Trophoblast cell (in vitro differentiated cells and primary cell): Measurements from ENCODE around the gene F13B.

Source experiments
- DNase-seq, 2 donors: peaks; one replicate each; pipeline ENCODE4 v3.0.0-alpha.2; 2016
- H2AFZ ChIP-seq: 2 replicates; pipeline ENCODE4 v1.6.1; 2013; ENCODE audit warnings: low read length, moderate library complexity, mild to moderate bottlenecking; ENCODE audit not compliant: insufficient read depth, poor library complexity
- H2AK5ac ChIP-seq: 2 replicates; pipeline ENCODE4 v1.6.1; 2013; ENCODE audit warnings: mild to moderate bottlenecking, low read length
- H2BK120ac ChIP-seq: 2 replicates; pipeline ENCODE4 v1.6.1; 2013; ENCODE audit warnings: low read length, mild to moderate bottlenecking, moderate library complexity; ENCODE audit not compliant: insufficient read depth, poor library complexity
- H2BK12ac ChIP-seq: 2 replicates; pipeline ENCODE4 v1.6.1; 2013; ENCODE audit warnings: mild to moderate bottlenecking, low read length, moderate library complexity
- H2BK5ac ChIP-seq: 2 replicates; pipeline ENCODE4 v1.6.1; 2013; ENCODE audit warnings: low read length, low read depth, moderate library complexity, mild to moderate bottlenecking; ENCODE audit not compliant: poor library complexity
- H3K14ac ChIP-seq: 2 replicates; pipeline ENCODE4 v1.6.1; 2013; ENCODE audit warnings: mild to moderate bottlenecking, low read length
- H3K18ac ChIP-seq: 2 replicates; pipeline ENCODE4 v1.6.1; 2013; ENCODE audit warnings: mild to moderate bottlenecking, low read length
- H3K23ac ChIP-seq: 2 replicates; pipeline ENCODE4 v1.6.1; 2013; ENCODE audit warnings: low read length
- H3K27ac ChIP-seq: 2 replicates; pipeline ENCODE4 v1.5.1; 2013; ENCODE audit warnings: low read depth, mild to moderate bottlenecking, inconsistent platforms, low read length, moderate library complexity
- H3K27me3 ChIP-seq: 2 replicates; pipeline ENCODE4 v1.6.1; 2013; ENCODE audit warnings: inconsistent platforms, mild to moderate bottlenecking, low read length, moderate library complexity; ENCODE audit not compliant: insufficient read depth
- H3K36me3 ChIP-seq, 2 experiments: 1 replicate in 1 of 2; 2 replicates in 1 of 2; pipeline ENCODE4 v1.6.1; 2013; ENCODE audit warnings: low read length in 2 of 2, mild to moderate bottlenecking in 2 of 2, moderate library complexity in 1 of 2; ENCODE audit not compliant: insufficient read depth in 2 of 2, control insufficient read depth in 1 of 2
- H3K4ac ChIP-seq: 2 replicates; pipeline ENCODE4 v1.6.1; 2013; ENCODE audit warnings: low read depth, mild to moderate bottlenecking, low read length, moderate library complexity
- H3K4me1 ChIP-seq, 2 experiments: 1 replicate in 1 of 2; 2 replicates in 1 of 2; pipeline ENCODE4 v1.6.1; 2013; ENCODE audit warnings: low read length in 2 of 2, mild to moderate bottlenecking in 2 of 2, moderate library complexity in 1 of 2; ENCODE audit not compliant: insufficient read depth in 2 of 2, control insufficient read depth in 1 of 2
- H3K4me2 ChIP-seq: 2 replicates; pipeline ENCODE4 v1.6.1; 2013; ENCODE audit warnings: inconsistent platforms, mild to moderate bottlenecking, low read length, moderate library complexity
- H3K4me3 ChIP-seq: 2 replicates; pipeline ENCODE4 v1.5.1; 2013; ENCODE audit warnings: mild to moderate bottlenecking, low read depth, low read length, inconsistent platforms
- H3K79me1 ChIP-seq: one replicate; pipeline ENCODE4 v1.6.1; 2013; ENCODE audit warnings: low read length
- H3K79me2 ChIP-seq: 2 replicates; pipeline ENCODE4 v1.6.1; 2013; ENCODE audit warnings: low read length, mild to moderate bottlenecking; ENCODE audit not compliant: control insufficient read depth, insufficient read depth, poor library complexity
- H3K9ac ChIP-seq: 2 replicates; pipeline ENCODE4 v1.6.1; 2013; ENCODE audit warnings: mild to moderate bottlenecking, low read length
- H3K9me3 ChIP-seq: 2 replicates; pipeline ENCODE4 v1.6.1; 2013; ENCODE audit warnings: low read depth, mild to moderate bottlenecking, control low read depth, inconsistent platforms, low read length; ENCODE audit not compliant: insufficient read depth
- H4K12ac ChIP-seq: 2 replicates; pipeline ENCODE4 v1.6.1; 2013; ENCODE audit warnings: low read depth, mild to moderate bottlenecking, low read length, moderate library complexity
- H4K8ac ChIP-seq: 2 replicates; pipeline ENCODE4 v1.6.1; 2013; ENCODE audit warnings: low read depth, mild to moderate bottlenecking, low read length, moderate library complexity
- H4K91ac ChIP-seq: one replicate; pipeline ENCODE4 v1.6.1; 2013; ENCODE audit warnings: low read depth, mild to moderate bottlenecking, low read length, moderate library complexity
- WGBS: extraction: QIAGEN DNeasy Blood & Tissue Kit; methylation state at CpG from one replicate; pipeline ENCODE4 v1.1.7; 2013; ENCODE audit warnings: missing lambda C conversion rate; ENCODE audit not compliant: insufficient read length, insufficient coverage; ENCODE audit errors: extremely low coverage; 5-methylcytosine and 5-hydroxymethylcytosine counted together

Gene F13B

GRCh38 chr1:197021716-197022115, 45.3 kb downstream of the F13B start:
- H2BK12ac ChIP-seq = no peak overlapping the region
- H3K9ac ChIP-seq = no peak overlapping the region
- H3K79me1 ChIP-seq = no peaks in the 10 kb centered on the region
- no peak overlapping the region for H2BK120ac ChIP-seq
- no peak overlapping the region for H3K18ac ChIP-seq
- no peak overlapping the region for H3K14ac ChIP-seq
- no peaks in the 10 kb centered on the region for H3K36me3 ChIP-seq
- H3K4me2 ChIP-seq = no peak overlapping the region
- no peak overlapping the region for H4K12ac ChIP-seq
- H3K4me3 ChIP-seq = no peak overlapping the region
- H2AFZ ChIP-seq = no peak overlapping the region
- H3K27ac ChIP-seq = no peak overlapping the region
- no peak overlapping the region for H4K8ac ChIP-seq
- no peak overlapping the region for H2AK5ac ChIP-seq
- H2BK5ac ChIP-seq = no peak overlapping the region
- H3K23ac ChIP-seq = no peak overlapping the region
- no peak for DNase-seq
- no peaks in the 10 kb centered on the region for H3K27me3 ChIP-seq
- no peaks in the 10 kb centered on the region for H3K4me1 ChIP-seq
- H4K91ac ChIP-seq = no peak overlapping the region
- no CpG with 5 or more reads among the region's 4 CpGs for WGBS
- no peaks in the 10 kb centered on the region for H3K9me3 ChIP-seq
- no peaks in the 10 kb centered on the region for H3K79me2 ChIP-seq
- no peak overlapping the region for H3K4ac ChIP-seq

- Histone ChIP-seq H3K27me3 (no peaks in the 10 kb centered on the region), H3K4me3 (no peak overlapping the region), H2AFZ (no peak overlapping the region), H3K14ac (no peak overlapping the region), H3K27ac (no peak overlapping the region), H3K79me1 (no peaks in the 10 kb centered on the region), H3K23ac (no peak overlapping the region), H4K91ac (no peak overlapping the region), H2BK12ac (no peak overlapping the region), H3K4me2 (no peak overlapping the region), H3K4ac (no peak overlapping the region), H4K8ac (no peak overlapping the region), H3K9ac (no peak overlapping the region), H3K18ac (no peak overlapping the region), H3K4me1 (no peaks in the 10 kb centered on the region), H2AK5ac (no peak overlapping the region), H2BK5ac (no peak overlapping the region), H3K79me2 (no peaks in the 10 kb centered on the region), H2BK120ac (no peak overlapping the region), H4K12ac (no peak overlapping the region), H3K36me3 (no peaks in the 10 kb centered on the region), H3K9me3 (no peaks in the 10 kb centered on the region)
- DNase-seq = no peak
- no CpG with 5 or more reads among the region's 8 CpGs for WGBS
Observed at GRCh38 chr1:197017558-197018146, 49.4 kb downstream of the F13B start.

- H3K4me3 ChIP-seq = no peak overlapping the region
- no peak overlapping the region for H2BK120ac ChIP-seq
- H3K79me2 ChIP-seq = no peaks in the 10 kb centered on the region
- no peak overlapping the region for H3K4ac ChIP-seq
- WGBS = no CpG with 5 or more reads among the region's 1 CpG
- H3K4me1 ChIP-seq = no peaks in the 10 kb centered on the region
- H2AK5ac ChIP-seq = no peak overlapping the region
- no peaks in the 10 kb centered on the region for H3K27me3 ChIP-seq
- no peak overlapping the region for H2BK12ac ChIP-seq
- H3K9ac ChIP-seq = no peak overlapping the region
- DNase-seq = no peak
- no peak overlapping the region for H2BK5ac ChIP-seq
- H3K23ac ChIP-seq = no peak overlapping the region
- no peak overlapping the region for H3K4me2 ChIP-seq
- H4K12ac ChIP-seq = no peak overlapping the region
- H4K8ac ChIP-seq = no peak overlapping the region
- no peak overlapping the region for H4K91ac ChIP-seq
- H3K27ac ChIP-seq = no peak overlapping the region
- H3K79me1 ChIP-seq = no peaks in the 10 kb centered on the region
- no peaks in the 10 kb centered on the region for H3K9me3 ChIP-seq
- no peak overlapping the region for H3K18ac ChIP-seq
- H3K36me3 ChIP-seq = no peaks in the 10 kb centered on the region
- H2AFZ ChIP-seq = no peak overlapping the region
- H3K14ac ChIP-seq = no peak overlapping the region
Observed at GRCh38 chr1:197016751-197017150, 50.3 kb downstream of the F13B start.

GRCh38 chr1:197013234-197013633, 53.8 kb downstream of the F13B start:
- Histone ChIP-seq H3K18ac (no peak overlapping the region), H3K14ac (no peak overlapping the region), H3K4me2 (no peak overlapping the region), H3K27me3 (no peaks in the 10 kb centered on the region), H3K4me1 (no peaks in the 10 kb centered on the region), H3K23ac (no peak overlapping the region), H2BK120ac (no peak overlapping the region), H4K12ac (no peak overlapping the region), H3K27ac (no peak overlapping the region), H2AK5ac (no peak overlapping the region), H3K9ac (no peak overlapping the region), H4K8ac (no peak overlapping the region), H2AFZ (no peak overlapping the region), H4K91ac (no peak overlapping the region), H3K79me1 (no peaks in the 10 kb centered on the region), H2BK12ac (no peak overlapping the region), H3K79me2 (no peaks in the 10 kb centered on the region), H2BK5ac (no peak overlapping the region), H3K36me3 (no peaks in the 10 kb centered on the region), H3K9me3 (no peaks in the 10 kb centered on the region), H3K4me3 (no peak overlapping the region), H3K4ac (no peak overlapping the region)
- no CpG with 5 or more reads among the region's 3 CpGs for WGBS
- no peak for DNase-seq
